ENCODE data around the gene PPM1M.

GRCh38 chr3:52200981-52201679 is 44.4 kb upstream of the PPM1M start:
- no peak for TF ChIP-seq BHLHE40 (IDR thresholded peaks at IDR 0.05; ENCODE audit: borderline replicate concordance)
- TF ChIP-seq ELF4 (IDR thresholded peaks at IDR 0.05) = no peak
- TF ChIP-seq FOXK2 (IDR thresholded peaks at IDR 0.05) = no peak
- no peak for TF ChIP-seq SP1 (IDR thresholded peaks at IDR 0.05)
- no peak for TF ChIP-seq PKNOX1 (IDR thresholded peaks at IDR 0.05)
- no peak for TF ChIP-seq FOXM1 (IDR thresholded peaks at IDR 0.05; ENCODE audit: borderline replicate concordance)
- TF ChIP-seq HDGF (IDR thresholded peaks at IDR 0.05; ENCODE audit: borderline replicate concordance) = no peak
